Stimulated activated CD4-positive, alpha-beta T cell treated with anti-CD3 and anti-CD28 coated beads, Interleukin-15, amount 100 ng/mL, for 1 hour (primary cell): ENCODE data around the gene ZGRF1.
"Not testable (repeated sequence)": the region's sequence is repeated elsewhere in the genome, so short reads cannot be mapped to it uniquely, and the experiment has no call there.

Source experiments
- DNase-seq, 2 donors: peaks; one replicate each; pipeline ENCODE4 v3.0.0-alpha.2; 2020; ENCODE audit warnings: low read depth in 1 of 2, low spot score in 1 of 2

Gene ZGRF1

DNA sequence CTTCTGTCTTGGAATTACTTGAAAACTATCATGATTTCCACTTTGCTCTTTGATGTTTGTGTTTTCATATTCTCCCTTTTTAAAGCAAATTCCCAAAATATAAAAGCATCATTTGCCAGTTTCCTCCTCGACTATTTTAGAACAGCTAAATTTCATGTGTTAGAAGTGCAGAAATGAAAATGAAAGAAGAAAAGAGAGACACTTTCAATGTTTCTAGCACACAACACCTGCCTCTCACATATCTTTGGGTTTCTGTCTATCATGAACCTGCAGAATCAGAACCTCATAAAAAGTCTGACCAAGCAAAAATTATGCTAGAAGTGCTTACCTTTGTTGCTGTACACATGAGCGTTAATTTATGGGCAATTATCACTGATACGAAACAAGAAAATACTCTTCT, 118.8 kb downstream of the ZGRF1 start:
- no peak for DNase-seq

DNA sequence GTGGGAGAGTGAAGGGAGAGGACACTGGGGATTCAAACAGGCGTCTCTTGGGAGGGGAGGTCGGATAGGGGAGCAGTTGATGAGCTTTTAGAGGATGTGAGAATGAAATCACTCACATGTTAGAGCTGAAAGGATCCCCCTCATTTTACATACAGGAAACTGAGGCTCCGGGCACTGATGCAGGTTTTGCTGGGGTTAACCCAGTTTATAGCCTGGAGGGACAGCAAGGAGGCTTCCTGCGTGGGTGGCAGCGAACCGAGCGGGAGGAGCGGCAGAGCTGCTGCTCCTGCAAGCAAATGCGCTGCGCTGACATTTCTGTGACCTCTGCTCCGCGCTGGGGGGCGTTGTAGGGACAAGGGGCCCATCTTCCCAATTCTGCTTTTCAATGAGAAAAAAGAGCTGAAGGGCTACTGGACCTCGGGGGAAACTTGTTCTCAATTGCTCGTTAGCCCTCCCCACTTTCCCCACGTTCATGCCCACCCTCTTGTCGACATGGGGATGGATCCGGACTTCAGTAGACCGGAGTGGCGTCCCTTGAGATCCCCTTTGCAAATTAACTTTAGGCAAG, 119.6 kb downstream of the ZGRF1 start:
- DNase-seq, result no peak

DNA sequence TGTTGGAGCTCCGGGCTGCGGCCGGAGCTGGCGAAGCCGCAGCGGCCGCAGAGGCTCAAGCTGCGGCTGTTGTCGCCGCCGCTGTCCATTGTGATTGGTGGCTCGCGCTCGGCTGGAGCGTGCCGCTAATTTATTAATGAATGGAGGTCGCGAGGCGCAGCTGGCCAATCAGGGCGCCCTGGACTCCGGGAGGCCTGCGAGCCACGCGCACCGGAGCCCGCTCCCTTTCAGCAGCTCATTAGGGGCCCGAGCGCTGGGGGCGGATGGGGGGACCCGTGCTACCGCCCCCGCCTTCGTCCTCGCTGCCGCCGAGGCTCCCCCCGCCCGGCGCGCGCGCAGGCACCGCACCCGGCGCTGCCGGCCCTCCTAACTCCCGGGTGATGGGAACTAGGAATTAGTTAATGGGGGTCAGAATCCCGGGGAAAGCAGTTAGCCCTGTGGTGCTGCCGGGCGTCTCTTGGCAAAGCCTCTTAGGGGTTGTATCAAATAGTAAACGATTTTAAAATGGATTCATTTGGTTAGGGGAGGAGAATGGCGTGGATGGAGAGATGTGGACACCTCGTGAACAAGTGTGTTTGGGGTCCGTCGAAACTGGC, 120.1 kb downstream of the ZGRF1 start:
- DNase-seq, result no peak

DNA sequence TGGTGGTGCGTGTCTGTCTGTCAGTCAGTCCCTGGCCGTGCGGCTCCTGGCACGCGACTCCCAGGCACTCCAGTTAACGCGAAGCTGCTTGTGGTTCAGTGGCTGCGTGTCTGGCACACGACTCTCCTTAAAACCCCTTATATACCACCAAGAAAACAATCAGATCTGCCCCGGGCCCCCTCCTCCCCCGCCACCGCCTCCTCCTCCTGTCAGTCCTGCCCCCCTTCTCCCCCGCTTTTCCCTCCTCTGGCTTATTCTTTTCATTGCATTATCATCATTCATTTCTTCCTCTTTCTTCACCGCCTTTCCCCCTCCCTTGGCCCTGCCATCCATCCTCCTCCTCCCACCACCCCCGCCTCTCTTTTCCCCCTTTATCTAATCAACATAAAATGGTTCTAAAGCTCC, 120.6 kb downstream of the ZGRF1 start, which contains the start of gene NEUROG2:
TSS of gene NEUROG2 (minus strand) at position 115 of the 405 bp plus-strand sequence. CDS start 705 bp downstream, outside the sequence.
- no peak for DNase-seq

DNA sequence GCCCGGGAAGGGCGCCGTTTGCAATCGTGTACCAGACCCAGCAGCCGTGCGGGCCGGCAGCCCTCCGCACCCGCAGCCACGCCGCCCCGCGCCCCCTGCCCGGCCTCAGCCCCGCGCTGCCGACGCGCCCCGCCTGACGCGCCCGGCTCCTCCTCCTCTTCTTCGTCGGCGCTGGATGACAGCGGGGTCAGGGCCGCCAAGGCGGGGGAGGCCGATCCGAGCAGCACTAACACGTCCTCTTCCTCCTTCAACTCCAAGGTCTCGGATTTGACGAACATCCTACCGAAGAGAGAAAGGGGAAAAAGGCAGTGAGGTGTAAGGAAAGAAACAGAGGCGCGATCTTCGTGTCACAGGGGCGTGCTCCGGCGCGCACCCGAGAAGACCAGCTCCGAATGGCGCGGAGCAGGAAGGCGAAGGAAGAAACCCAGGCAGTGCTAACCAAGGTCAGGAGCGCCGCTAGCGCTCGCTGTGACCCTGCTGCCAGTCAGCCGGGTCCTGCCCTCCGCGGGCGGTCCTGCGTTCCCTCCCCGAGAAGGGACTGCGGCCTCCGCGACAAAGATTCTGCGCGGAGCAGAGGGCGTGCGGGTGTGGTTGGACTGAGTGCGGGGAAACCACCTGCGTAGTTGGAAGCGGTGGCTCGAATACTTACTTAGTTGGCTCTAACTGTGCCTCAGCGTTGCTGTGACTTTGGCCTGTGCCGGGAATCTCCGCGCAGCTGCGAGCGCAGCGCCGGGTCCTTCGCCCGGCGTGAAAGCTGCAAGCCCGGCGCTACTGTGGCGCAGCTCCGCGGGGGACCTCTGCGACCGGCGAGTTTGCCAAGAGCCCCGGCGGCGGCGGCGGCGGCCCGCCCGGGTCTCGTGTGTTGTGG, 121.3 kb downstream of the ZGRF1 start:
- DNase-seq, result no peak

DNA sequence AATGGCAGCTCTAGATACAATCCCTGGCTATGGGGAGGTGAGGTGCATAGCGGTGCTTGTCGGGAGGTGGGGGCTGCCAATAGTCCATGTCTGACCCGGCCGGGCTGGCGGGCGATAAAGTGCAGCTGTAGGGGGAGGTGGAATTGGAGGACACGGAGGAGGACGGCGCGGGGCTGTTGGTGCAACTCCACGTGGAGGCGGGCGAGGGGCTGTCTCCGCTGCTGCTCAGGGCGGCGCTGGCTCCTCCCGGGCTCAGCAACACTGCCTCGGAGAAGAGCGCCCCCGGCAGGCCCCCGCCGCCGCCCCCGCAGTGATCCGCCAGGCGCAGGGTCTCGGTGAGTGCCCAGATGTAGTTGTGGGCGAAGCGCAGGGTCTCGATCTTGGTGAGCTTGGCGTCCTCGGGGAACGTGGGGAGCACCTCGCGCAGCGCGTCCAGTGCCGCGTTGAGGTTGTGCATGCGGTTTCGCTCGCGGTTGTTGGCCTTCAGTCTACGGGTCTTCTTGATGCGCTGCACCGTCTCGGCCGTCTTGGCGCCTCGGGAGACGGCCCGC, 122.0 kb downstream of the ZGRF1 start:
- DNase-seq, result no peak

DNA sequence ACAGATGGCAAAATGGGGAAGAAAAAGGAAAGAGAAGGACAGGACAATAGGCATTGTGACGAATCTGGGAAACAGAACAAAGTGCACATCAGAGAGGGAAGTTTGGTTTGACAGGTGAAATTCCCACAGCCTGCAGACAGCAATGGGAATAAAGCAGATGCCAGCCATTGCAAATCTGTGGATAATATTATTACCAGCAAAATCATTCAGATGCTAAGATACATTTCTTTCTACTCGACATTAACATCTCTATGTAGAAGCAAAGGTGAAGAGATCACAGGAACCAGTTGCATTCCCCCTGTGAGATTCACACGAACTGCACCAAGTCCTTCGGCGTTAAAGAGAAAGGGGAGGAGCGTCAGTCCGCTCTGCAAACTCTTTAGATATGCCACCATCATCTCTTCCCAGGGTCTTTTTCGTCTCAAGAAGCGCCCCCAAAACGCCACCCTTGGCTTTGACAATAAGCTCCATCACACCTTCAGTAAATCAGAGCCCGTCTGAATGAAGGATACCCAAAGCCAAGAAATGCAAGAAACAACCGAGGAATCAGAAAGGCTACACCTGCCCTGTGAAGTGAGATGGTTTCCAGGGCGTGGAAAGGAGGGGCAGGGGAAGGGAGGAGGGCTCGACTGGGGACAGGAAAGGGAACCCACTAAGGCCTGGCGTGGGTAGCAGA, 122.6 kb downstream of the ZGRF1 start:
- DNase-seq, result no peak

DNA sequence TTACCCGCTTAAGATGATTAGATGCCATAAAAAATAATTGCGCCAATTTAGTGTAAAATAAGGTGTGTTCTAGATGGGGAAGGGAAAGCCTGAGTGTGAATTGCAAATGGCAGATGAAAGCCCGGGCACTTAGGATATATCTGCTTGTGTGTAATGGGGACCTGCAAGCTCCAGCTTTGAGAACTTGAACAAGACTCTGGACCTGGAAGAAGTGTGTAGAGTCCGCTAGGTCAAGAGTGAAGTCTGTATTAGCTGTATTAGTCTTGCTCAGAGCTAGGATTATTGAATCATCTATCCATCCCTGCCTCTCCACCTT, 124.9 kb downstream of the ZGRF1 start:
- DNase-seq, result no peak

DNA sequence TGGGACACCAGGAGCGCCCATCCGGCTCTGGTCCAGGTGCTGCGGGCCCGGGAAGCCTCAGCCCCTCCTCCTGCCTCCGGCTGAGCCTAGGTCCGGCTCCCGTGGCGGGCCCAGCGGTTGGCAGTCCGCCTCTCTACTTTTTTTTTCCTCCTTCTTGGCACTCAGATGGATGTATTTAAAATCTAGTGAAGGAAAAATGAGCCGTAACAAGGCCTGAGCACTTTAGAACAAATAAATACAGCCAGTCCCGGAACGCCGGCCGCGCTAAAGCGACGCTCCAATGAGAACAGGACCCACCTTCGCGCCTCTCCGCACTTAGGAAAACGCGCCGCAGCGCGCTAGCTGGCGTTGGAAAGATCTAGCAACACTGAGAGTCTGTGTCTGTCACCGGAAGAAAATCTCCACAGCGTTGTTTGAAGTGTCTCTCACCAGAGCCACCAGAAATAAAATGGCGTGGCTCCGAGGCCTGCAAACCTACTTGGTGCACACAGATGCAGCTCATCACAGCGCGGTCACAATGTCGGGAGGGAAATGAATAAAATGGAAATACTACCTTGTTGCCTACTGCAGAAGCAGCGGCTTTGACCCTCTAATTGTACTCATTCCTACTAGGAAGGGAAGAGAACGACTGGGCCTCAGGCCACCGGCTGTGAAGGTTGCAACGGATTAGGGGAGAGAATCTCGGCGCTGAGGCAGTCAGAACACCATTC, 125.5 kb downstream of the ZGRF1 start:
- DNase-seq, result no peak

DNA sequence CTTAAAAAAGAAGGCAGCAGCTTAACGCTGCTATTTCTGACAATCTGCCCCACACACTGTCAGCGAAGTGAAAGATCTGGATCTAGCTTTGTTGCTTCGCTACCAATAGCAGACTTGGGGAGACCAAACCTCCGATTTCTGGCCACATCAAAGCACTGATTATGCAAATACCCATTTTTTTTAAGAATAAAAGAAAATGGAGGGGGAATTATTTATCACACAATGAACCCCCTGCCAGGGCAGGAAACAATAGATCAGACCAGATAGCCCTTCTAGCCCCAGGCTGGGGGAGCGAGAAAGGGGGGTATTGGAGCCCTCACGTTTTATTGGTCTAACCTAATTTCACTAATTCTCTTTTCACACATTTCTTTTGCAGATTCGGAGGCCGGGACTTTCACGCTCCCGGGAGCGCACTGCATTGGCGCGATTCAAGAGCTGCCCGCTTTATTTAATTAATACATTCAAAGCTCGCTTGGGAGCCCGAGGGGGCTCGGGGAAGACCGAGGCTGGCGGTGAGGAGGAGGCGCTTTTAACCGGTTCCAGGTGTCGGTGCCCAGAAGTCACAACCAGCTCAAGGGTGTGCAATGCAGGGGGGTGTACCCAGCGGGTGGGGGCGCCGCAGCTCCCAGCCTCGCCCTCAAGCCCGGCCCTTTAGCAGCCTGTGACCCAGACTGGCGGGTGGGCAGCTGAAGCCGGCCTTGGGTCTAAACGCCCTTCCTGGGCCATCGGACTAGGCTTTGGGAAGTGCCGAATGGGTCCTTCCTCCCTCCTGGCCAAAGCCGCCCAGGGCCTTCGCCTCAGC, 126.2 kb downstream of the ZGRF1 start:
- DNase-seq, result no peak

DNA sequence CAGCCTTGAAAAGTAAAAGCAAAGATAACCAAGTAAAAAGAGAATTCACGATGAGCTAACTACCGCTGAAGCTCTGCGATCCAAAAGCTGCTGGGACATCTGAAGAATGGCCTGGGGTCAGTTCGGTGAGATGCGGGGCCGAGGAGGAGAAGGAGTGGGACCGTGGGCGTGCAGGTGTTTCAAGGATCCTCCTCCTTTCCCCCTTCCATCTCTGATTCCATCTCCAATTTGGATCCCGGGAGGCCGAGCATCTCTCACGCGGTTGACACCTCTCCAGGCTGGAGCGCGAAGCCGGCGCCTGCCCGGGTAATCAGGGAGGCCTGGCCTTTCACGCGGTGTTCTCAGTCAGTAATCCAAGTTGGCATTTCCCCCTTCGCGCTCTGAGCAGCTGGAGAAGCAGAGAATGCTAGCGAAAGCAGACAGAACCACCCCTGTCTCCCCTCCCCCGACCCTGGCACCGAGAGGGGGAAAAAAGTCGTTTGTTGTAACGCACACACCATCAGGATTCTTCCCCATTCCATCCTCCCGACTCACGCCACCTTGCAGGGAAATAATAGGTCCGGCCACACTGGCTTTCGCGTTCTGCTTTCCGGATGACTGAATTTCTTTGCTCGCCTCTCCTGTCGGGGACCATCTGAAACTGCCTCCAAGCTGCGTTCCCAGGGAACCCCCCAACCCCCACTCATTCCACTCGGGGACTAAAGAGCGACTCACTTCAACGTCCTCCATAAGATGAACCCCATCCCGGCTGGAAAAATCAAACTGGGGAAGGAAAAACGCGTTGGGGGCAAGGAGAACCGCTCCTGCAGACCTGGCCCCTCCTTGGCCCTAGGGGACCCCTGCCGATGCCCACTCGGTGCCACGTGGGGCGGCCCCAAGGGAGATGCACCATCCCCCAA, 127.2 kb downstream of the ZGRF1 start:
- DNase-seq, result no peak

DNA sequence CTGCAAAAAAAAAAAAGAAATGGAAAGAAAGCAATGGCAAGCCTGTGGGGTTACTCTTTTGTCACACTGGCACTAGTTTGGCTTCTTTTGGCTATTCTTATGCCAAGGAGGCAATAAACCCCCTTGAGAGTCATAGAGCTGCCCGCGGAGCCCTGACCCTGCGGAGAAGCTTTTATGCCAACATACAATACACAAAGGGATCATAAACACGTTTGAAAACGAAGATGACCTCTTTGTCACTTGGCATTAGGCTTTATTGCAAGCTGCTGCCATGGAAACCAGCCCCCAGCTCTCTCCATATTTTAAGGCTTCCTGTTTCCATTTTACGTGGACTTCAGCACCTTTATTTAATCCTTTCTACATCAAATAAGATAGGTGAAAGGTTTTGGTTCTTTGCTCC, 128.4 kb downstream of the ZGRF1 start:
- no peak for DNase-seq

DNA sequence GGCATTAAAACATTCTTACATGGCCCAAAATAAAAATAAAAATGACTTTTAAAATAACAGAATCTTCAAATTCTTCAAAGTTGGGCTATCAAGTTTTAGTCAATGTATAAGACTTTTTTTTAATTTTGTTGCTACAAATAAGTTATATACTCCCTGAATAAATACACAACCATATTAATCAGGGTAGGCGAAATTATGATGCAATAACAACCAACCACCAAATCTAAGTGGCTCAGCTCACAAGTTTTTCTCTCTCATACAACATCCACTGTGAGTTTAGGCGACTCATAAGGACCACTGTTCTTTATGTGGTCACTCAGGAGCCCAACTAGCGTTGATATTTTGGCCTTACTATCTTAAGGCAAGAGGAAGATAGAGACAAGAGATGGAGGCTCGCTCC, 131.9 kb downstream of the ZGRF1 start:
- DNase-seq, result no peak

DNA sequence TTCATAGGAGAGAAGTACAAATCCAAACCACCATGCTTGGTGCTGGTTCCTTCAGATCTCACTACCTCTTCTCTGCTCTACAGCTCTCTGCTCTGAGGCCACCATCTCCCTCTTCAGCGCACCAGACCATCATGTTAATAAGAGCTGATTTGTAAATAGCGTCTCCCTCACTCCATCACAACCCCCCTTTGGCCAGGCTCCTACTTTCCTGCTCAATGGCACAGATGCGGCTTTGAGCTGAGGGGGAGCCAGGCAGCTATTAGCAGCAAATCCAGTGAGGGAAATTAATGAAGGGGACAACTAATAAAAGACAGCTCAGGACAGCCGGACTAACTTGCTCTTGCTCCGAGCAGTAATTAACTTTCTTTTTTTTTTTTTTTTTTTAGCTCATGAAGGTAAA, 133.8 kb downstream of the ZGRF1 start:
- DNase-seq, result no peak

DNA sequence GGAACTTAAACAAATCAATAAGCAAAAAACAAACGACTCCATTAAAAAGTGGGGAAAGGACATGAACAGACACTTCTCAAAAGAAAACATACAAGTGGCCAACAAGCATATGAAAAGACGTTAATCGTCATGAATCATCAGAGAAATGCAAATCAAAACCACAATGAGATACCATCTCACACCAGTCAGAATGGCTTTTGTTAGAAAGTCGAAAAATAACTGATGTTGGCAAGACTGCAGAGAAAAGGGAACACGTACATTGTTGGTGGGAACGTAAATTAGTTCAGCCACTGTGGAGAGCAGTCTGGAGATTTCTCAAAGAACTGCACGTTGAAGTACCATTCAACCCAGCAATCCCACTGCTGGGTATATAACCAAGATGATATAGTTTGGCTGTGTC, 144.4 kb downstream of the ZGRF1 start:
- DNase-seq, result no peak

DNA sequence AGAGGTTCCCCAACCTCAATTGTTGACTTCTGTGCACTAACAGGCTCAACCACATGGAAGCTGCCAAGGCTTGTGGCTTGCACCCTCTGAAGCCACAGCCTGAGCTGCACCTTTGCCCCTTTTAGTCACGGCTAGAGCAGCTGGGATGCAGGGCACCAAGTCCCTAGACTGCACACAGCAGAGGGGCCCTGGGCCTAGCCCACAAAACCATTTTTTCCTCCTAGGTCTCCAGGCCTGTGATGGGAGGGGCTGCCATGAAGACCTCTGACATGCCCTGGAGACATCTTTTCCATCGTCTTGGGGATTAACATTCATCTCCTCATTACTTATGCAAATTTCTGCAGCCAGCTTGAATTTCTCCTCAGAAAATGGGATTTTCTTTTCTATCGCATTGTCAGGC, 145.9 kb downstream of the ZGRF1 start:
- not testable (repeated sequence) for DNase-seq
